NT2/D1 (cell line): Measurements from ENCODE around the gene PPFIA1.

ENCODE experiments used
- YY1 ChIP-seq: IDR thresholded peaks from 2 replicates; pipeline ENCODE4 v1.6.1; 2011; ENCODE audit not compliant: insufficient read length, insufficient read depth
- ZNF274 ChIP-seq: IDR thresholded peaks from 2 replicates; pipeline ENCODE4 v1.6.1; 2011; ENCODE audit warnings: mild to moderate bottlenecking, low read depth, low read length

GRCh38 chr11:70317581-70318305 is 47.3 kb downstream of the PPFIA1 start:
- TF ChIP-seq YY1, result no peak
- TF ChIP-seq ZNF274, result no peak
